Activated CD8-positive, alpha-beta memory T cell treated with anti-CD3 and anti-CD28 coated beads, Interleukin-2, amount 50 U/mL, for 24 hours (primary cell): ENCODE results near the gene CACNB4.

Experiments used
- DNase-seq: peaks from one replicate; pipeline ENCODE4 v3.0.0-alpha.2; 2020; ENCODE audit errors: extremely low read depth

The CACNB4 gene

DNA sequence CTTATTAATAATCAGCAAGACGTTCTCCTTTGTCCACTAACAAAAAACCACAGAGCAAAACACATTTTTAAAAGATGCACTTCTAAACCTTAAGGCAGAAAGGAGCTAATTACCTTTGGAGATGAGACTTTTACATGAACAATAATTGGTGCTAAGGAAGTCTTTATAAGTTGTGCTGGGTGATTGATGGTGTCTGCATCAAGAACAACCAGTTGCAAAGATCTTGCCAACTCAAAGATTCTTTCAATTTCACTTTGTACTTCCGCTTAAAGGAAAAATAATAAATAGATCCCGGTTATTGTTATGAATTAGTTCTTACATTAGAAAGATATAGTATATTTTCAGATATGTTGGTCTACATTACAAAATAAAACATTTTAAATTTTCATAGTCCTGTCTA is 243.7 kb downstream of the CACNB4 start:
- DNase-seq, result no peak

DNA sequence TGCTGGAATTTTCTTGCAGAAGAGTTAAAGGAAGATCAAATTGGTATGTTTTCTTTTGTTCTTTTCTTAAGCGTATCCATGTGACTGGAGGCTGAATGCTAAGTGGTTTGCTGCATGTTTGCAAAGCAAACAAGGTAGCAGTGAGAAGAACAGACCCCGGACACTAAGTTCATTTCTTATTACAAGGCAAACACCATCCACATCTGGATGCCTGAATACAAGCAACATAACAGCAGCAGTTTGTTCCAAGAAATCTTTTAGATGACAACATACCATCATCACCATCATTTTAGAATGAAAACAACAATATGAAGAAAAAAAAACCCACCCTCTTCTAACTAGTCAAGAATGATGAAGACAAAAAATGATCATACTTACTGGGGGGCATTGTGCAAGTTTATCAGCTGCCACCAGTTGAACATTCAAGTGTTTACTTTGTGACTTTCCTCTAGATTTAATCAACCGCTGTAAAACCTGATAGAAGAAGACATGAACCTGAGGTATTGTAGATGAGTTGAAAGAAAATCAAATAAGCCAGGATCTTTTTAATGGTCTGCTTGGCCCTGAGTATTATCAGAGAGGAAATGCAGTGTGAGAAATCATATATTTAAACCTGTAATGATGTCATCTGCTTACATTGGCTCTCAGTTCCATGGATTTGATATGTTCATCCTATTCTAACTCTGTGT is 245.6 kb downstream of the CACNB4 start:
- DNase-seq, result no peak

DNA sequence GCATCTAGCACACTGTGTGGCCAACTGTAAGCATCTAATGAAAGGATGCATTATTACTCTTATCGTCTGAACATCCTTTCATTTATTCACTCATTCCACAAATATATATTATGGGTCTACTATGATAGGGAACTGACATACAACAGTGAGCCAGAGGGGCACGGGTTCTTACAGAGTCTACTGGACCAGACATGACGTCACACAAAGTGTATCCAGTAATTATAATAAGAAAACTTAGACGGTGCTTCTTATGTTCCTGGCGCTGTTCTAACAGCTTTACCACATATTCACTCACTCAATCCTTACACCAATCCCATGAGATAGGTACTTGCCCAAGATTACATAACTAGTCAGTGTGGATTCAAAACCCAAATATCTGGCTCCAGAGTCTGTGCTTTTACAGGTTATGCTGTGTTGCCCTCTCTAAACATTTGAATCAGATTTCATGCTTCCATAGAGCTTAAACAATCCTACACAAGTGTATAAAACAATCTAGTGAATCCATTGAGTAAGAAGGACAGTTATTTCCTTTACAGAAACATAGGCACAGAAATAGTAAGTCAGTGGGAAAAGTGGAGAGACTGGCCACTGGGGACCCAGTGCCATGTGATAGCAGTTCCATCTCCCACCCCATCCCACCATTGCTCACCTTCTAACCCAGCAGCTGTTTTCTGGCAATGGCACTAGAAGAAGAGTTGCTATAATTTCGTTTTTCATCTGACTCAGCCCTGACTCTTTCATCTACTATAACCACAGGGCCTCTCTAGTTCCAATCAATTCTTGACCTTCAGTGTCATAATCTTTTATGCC is 246.4 kb downstream of the CACNB4 start:
- no peak for DNase-seq

DNA sequence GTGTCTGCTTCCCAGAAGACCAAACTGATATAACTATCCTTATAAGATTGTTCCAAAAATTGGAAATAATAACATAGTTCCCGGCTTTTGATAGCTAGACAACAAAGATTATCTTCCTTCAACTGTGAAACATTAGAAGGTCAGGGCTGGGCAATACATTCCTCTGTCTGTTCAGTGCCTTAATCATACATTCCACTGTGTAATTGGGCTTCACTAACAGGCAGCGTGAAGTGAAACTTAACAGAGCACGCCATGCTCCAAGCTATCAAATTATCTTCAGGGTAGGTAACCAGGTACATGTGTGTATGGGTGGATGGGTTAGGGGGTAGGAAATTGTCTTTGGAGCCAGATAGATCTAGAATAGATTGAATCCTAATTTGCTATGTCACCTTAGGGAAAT is 247.1 kb downstream of the CACNB4 start:
- no peak for DNase-seq

DNA sequence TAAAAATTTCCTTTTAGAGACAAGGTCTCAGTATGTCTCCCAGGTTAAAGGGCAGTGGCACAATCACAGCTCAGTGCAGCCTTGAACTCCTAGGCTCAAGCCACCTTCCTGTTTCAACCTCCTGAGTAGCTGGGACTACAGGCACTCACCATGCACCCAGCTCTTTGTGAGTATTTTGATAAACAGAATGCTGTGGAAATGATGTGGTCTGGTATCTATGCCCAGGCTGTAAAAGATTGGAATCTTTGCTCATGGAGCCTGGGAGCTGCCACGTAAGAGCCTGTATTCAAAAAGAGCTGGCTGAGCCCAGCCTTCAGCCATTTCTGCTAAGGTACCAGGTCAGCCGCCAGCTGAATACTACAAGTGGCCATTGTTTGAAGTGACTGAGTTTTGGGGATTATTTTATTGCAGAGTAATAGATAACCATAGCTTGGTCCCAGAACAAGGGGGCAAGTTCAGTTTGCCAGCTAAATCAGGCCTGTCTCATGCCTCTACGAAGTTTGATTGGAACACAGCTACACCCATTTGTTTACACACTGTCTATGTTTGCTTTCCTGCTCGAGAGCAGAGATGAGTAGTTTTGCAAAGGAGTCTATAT is 249.3 kb downstream of the CACNB4 start:
- no peak for DNase-seq

DNA sequence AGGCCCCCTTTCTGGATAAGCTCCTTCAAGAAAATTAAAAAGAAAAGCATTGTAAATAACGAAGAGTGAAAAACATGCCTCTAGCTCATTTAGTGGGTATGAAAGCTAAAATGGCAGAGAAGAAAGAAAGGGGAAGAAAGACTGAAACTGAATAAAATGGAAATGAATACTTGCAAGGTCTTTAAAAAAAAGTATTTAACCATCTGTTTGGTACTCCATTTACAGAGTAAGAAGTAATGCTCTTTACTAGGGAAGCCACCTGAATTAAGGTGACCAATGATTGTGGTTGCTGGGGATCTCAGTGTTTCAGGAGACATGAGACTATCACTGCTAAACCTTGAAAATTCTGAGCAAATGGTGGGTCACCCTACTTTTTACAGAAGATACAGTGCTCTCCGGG is 253.0 kb downstream of the CACNB4 start:
- DNase-seq, result no peak

DNA sequence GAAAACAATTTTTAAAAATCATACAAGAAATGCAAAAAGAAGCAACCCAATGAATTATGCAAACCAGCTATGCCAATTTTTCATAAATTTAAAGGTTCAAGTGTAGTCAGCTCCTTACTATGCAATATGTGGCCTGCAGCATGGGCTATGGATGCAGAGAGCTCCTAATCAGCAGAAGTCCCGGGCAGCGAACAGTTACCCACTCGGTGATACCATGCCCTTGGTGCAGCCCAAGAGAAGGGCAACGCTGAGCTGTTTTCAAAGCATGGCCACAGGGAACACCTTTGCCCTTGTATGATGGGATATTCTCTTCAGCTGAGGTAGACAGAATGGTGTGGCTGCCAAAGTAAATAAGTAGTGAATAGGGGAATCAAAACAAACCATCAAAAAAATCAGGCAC is 253.4 kb downstream of the CACNB4 start:
- DNase-seq, result no peak

DNA sequence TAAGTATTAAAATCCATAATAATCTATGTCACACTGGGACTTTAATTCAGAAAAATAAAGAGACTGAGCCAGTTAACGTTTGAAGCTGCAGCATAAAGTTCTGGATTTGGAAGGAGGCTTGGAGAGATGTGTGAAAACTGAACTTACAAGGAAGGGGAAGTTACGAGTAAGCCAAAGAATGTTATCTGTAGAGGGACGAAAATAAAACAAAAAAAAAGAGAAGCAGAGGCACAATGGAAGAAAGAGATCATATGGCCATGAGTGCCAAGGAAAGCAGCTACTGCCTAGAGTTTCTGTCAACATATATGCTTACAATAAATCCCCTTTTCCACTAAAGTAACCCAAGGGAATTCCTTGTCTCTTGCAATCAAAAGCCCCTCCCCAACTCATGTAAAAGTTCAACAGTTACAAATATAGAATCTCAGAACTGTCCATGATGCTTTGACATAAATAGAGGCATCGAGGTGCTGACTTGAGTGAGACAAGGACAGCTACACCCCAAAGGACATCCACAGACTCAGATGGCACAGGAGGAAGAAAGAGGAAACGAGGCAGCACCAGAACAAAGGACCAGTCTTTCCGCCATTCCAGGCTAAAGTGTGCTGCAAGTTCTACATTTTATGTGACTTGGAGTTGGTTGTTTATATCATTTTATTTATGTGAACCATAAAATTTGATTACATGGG is 254.5 kb downstream of the CACNB4 start:
- DNase-seq, result no peak

DNA sequence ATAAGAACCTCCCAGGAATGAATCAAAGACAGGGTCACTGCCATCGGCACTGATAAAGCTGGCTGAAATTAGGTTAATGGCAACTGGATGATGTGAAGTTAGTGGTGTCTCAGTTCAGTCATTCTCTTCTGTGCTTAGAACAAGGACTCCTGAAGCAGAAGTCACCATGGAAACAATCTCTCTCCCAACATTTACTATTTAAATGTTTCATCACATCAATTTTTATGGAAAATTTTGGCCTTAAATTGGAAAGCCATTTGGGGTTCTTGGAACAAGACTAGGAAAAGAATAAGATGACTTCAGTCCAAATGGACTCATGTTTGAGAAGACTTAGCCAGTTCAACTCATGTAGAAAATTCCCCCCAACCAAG is 255.2 kb downstream of the CACNB4 start:
- no peak for DNase-seq

DNA sequence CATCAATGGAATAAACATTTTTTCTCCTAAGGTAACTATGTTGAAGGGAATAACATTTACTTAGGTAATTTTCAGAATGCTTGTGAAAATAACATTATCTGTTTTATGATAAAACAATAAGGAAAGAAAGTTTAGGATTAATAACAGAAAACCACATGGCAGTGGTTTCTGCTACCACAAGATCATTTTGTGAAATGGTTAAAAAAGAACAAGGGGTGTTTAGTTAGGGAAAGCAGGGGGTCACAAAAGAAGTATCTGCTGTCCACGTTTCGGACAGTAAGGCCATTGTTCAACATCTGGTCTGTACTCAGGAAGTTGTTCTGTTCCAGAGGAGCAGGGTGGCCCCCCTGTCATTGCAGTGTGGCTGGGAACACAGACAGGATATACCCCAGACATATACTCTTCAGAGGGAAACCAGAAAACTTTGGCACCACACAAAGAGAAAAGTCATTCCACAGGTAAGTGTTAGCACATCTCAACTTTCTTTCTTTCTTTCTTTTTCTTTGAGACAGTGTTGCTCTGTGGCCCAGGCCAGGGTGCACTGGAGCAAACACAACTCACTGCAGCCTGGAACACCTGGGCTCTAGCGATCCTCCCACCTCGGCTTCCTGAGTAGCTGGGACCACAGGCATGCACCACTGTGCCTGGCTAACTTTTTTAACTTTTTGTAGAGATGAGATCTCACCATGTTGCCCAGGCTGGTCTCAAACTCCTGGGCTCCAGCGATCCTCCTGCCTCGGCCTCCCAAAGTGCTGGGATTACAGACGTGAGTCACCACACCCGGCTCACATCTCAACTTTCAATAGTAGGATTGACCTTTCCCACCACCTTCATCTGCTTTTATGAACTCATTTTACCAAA is 255.8 kb downstream of the CACNB4 start:
- DNase-seq, result no peak

DNA sequence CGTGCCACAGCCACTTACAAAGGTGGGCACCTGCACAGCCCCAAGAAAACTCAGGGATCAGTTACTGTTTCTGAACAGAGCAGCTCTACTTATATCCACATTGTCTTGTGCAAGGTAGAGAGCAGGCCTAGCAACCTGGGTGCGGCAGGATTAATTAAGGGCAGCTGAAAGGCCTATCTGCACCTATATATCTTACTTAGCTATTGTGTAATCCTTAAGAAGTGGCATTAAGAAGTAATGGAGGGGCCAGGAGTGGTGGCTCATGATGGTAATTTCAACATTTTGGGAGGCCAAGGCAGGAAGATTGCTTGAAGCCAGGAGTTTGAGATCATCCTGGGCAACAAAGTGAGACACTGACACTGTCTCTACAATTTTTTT is 257.8 kb downstream of the CACNB4 start:
- no peak for DNase-seq

DNA sequence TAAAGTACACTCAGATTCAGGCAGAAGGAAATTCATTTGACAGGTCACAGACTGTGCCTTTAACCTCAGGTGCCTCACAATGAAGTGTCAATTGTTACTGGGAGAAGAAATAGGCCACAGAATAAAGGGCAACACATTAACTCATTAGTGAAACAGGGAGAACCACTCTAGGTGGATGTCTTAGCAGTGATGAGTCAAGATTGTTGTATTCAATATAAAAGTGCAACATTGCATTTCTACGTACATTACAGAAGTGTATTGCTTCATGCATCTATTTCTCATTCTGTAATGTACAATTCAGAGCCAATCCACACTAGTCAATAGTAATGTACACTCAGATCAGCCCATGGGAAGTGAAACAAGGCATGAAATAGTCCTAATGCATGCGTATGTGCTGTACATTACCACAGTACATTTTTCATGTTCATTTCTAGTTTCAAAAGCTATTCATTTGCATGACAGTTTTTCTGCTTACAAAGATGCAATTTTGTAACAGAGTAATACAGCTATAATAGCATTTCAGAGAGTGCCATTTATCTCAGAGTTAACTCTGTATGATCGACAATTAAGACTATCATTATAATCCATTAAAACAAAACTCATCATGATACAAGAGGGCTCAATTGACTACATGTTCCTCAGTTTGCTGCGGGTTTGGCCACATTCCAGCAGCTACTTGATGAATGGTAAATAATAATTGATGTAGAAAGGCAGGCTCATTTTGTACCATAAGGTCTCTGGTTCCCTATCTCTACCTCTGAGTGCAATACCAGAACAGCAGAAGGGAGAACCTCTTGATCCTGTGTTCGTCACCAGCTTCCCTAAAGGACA is 258.4 kb downstream of the CACNB4 start:
- DNase-seq, result no peak

DNA sequence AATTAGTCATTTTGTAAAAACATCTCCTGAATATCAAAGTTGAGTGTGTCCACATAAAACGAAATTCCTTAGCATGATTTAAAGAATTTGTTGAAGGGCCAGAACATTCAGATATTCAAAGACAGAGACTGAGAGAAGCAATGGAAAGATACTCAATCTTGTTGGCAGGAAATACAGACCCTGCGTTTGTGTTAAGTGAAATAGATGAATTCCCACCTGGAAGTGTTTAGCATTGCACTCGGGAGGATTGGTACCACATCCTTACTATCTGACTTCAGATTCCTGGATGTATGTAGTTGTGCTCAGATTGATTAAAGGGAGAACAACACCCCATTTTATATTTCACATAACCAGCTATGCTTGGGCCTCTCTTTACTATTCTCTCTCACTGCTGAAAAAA is 260.9 kb downstream of the CACNB4 start:
- DNase-seq, result no peak

DNA sequence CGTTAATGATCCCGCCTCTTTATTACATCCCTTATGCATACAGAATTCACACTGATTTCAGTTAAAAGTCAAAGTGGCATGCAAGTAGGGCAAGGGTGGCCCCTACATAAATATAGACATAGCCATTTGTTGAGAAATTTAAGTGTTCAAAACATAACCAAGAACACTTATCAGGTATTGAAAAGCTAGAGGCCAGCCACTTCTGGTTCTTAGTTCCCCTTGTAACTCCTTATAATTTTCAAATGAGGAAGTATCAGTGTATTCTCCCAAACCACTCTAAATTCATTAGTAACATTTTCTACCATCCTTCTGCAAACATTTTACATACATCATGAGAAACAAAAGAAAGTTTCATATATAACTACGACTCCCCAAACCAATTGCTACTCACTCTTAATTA is 264.9 kb downstream of the CACNB4 start:
- no peak for DNase-seq

DNA sequence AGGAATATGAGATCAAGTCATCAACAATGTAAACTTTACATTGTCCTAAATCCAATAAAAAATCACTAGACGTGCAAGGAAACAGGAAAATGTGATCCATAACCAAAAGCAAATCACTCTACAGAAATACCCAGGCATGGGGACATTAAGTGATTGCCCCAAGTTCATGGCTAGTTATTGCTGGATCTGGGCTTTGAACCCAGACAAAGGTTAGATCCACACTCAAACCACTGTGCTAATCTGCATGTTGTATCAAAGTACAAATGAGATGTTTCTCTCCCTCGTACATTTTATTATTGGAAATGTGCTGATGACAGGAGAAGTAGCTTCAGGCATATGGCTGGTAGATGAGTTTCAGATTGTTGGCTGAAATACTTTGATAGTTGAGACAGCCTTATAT is 267.9 kb downstream of the CACNB4 start:
- no peak for DNase-seq

DNA sequence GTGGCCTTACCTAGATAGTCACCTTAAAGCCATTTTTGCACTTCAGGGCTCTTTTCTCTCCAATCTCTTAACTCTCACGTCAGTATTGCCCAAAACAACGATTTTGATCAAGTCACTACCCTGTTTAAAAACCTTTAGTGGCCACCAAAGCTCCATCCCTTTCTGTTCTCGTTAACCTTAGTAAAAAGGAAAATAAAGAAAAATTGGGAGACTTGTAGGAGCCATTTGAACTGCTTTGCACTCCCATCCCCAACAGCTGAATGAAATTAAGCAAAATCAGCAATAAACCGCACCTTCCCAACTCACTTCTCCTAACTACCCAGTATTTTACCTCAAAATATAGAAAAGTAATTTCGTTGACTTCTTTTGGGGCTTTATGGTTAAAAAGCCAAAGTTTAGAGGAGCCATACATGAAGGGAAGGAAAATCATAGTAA is 269.9 kb downstream of the CACNB4 start:
- DNase-seq, result no peak

DNA sequence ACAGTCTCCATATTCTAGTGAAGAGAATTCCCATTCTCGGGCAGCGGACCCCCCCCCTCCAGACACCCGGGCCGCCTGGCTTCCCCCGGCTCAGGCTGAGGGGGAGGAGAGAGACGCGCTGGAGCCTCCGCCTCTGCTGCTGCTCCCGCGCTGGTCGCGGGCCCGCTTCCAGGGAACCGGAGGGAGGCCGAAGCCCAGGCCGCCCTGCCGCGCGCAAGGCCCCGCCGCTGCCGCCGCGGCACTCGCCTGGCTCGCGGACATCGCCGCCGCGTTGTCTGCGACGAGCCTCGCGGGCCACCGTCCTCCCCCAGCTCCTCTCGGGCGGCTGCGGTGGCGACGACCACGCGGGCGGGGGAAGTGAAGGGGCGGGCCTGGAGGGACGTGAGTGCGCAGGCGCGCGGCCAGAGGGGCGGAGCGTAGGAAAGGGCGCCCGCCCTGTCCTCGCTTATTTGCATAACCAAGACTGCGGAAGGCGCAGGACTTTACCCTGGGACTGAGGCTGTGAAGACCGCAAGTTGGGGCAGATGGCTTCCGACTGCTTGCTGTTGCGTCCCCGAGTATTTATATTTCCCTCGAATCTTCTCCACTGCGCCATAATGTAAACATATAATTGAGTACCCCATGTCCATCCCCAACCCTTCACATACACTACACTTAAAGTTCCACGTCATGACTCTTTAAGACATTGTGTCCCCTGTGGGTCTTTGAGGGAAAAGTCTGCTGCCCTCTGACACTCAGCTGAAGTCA is 270.5 kb downstream of the CACNB4 start, which contains the start of gene ARL5A:
TSS of gene ARL5A (minus strand) at position 279 of the 747 bp plus-strand sequence. CDS start at position 34, 245 bp downstream.
- peak; percentile 82 for DNase-seq

DNA sequence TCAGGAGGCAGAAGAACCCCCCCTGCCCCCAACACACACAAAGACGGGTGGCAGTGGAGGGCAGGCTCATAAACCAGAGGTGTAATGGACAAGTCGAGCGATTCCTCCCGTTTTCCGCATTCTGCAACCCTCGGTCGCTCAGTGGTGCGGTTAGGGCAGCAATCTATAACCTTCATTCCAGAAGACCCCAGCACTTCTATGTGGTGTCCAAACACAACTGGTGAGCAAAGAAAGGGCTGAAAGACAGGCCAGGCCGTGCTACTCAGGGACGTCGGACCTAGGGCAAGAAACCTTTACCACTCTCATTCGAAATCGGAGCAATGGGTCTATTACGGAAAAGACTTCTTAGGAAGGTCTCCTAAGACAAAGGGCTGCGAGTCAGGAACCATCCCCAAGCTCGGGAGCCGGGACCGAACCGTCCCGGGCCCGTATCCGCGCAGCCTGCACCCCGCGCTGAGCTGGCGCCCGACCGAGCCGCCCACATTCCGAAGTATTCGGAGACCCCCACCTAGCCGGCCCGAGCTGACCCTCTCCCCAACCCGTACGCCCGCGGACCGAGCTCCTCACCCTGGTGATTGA is 271.2 kb downstream of the CACNB4 start:
- DNase-seq, result no peak

DNA sequence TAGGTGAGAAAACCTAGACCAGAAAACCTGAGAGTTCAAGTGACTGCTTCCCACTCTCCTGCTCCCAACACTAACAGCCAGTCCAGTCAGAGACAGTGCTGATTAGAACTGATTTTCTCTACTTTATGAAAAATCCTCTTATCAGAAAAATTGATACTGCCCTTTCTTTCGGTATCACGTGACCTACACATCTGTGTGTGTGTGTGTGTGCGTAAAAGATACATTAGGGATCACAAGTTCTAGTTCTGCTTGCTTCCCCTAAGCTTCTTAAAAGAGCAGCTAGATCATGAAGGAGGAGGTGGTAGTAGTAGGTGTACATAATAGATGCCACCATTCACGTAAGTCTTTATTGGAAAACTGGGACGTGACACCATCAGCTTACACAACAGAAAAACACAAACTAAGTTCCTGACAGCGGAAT is 272.1 kb downstream of the CACNB4 start:
- DNase-seq, result no peak
